Measurements from ENCODE around the gene TMEM131. TPM values are rescaled to one million over a fixed set of nuclear protein-coding genes. Genes with fewer than 3 reads are reported as not detected.
"Not testable (repeated sequence)": the region's sequence is repeated elsewhere in the genome, so short reads cannot be mapped to it uniquely, and the experiment has no call there.

TMEM131 gene
- total RNA-seq, 1 donor from 2014 or later, result 35.4 TPM

DNA sequence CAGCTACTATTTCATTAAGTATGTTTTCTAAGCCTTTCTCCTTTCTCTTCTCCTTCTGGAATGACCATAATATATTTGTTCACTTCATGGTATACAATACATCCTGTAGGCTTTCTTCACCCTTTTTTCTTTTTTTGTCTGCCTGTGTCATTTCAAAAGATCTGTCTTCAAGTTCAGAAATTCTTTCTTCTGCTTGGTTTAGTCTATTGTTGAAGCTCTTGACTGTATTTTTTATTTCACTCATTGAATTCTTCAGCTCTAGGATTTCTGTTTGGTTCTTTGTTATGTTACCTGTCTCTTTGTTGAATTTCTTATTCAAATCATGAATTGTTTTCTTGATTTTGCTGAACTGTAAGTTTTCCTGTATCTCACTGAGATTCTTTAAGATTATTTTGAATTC is 109.9 kb downstream of the TMEM131 start:
- H3K27me3 ChIP-seq, result no peaks in the 10 kb centered on the region
- intact Hi-C loops (cut with DNase I), result no loop called here
- TF ChIP-seq POLR2AphosphoS5 (IDR thresholded peaks at IDR 0.05; ENCODE audit: insufficient read depth in 1 of 2, low read depth in 1 of 2) (no peak), POLR2A (IDR thresholded peaks at IDR 0.05) (no peak)
- TF ChIP-seq, protein P1, sequence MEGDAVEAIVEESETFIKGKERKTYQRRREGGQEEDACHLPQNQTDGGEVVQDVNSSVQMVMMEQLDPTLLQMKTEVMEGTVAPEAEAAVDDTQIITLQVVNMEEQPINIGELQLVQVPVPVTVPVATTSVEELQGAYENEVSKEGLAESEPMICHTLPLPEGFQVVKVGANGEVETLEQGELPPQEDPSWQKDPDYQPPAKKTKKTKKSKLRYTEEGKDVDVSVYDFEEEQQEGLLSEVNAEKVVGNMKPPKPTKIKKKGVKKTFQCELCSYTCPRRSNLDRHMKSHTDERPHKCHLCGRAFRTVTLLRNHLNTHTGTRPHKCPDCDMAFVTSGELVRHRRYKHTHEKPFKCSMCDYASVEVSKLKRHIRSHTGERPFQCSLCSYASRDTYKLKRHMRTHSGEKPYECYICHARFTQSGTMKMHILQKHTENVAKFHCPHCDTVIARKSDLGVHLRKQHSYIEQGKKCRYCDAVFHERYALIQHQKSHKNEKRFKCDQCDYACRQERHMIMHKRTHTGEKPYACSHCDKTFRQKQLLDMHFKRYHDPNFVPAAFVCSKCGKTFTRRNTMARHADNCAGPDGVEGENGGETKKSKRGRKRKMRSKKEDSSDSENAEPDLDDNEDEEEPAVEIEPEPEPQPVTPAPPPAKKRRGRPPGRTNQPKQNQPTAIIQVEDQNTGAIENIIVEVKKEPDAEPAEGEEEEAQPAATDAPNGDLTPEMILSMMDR (IDR thresholded peaks at IDR 0.05), result no peak
- DNase-seq (ENCODE audit: extremely low spot score in 2 of 2), result no peak
- peaks cover 0 to 26% of the 10 kb centered on the region in 2 donors for H3K36me3 ChIP-seq
- H3K4me1 ChIP-seq, result no peaks in the 10 kb centered on the region
- no peak overlapping the region for H3K4me3 ChIP-seq
- H3K9me3 ChIP-seq, result peaks cover 12% of the 10 kb centered on the region
- no peak overlapping the region for H3K27ac ChIP-seq

DNA sequence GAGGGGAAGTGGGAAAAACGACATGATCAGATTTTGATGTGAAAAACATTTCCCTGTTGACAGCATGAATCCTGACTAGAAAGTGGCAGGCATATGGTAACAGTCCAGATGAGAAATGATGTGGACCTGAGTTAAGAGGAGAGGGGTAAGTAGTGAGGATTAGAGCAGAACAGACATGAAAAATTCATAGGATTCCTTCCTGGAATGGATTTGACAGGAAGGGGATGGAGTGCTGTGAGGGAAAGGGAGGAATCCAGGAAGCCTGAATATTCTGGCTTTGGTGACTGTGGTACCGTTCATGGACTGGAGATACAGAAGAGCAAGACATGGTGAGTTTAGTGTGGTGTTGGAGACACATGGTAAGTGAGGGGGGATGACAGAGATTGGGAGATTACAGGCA is 115.4 kb downstream of the TMEM131 start:
- Histone ChIP-seq H3K27me3 (no peaks in the 10 kb centered on the region), H3K4me1 (no peaks in the 10 kb centered on the region), H3K4me3 (no peak overlapping the region), H3K9me3 (no peaks in the 10 kb centered on the region), H3K36me3 (peaks cover 0 to under 1% of the 10 kb centered on the region in 2 donors), H3K27ac (no peak overlapping the region)
- DNase-seq (ENCODE audit: extremely low spot score in 2 of 2), result no peak
- intact Hi-C loops (cut with DNase I), result no loop called here
- TF ChIP-seq POLR2A (IDR thresholded peaks at IDR 0.05), result no peak
- TF ChIP-seq POLR2AphosphoS5 (IDR thresholded peaks at IDR 0.05; ENCODE audit: insufficient read depth in 1 of 2, low read depth in 1 of 2), result no peak
- TF ChIP-seq, protein P1 (IDR thresholded peaks at IDR 0.05), result no peak

DNA sequence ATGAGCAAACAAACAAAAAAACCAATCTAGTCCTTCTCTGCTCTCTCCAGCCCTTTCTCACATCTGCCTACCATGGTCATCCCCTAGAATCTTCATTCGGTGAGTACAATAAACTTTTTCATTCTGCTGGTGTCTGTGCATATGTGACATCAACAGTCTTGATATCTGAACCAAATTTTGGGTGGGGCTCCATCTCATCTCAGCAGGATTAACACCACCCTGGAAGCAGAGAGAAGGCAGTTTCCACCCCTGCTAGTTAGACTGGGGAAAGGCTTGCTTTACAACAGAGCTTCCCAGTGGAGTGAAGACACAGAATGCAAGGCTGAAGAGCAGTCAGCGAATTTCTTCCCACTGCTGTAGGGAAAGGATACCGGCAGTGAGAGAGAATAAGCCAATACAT is 116.9 kb downstream of the TMEM131 start:
- intact Hi-C loops (cut with DNase I), result no loop called here
- Histone ChIP-seq H3K36me3 (no peaks in the 10 kb centered on the region), H3K27me3 (no peaks in the 10 kb centered on the region), H3K27ac (no peak overlapping the region), H3K4me1 (no peaks in the 10 kb centered on the region), H3K9me3 (no peaks in the 10 kb centered on the region), H3K4me3 (no peak overlapping the region)
- TF ChIP-seq POLR2A (IDR thresholded peaks at IDR 0.05) (no peak), POLR2AphosphoS5 (IDR thresholded peaks at IDR 0.05; ENCODE audit: insufficient read depth in 1 of 2, low read depth in 1 of 2) (no peak)
- TF ChIP-seq, protein P1 (IDR thresholded peaks at IDR 0.05), result no peak
- DNase-seq (ENCODE audit: extremely low spot score in 2 of 2), result no peak

DNA sequence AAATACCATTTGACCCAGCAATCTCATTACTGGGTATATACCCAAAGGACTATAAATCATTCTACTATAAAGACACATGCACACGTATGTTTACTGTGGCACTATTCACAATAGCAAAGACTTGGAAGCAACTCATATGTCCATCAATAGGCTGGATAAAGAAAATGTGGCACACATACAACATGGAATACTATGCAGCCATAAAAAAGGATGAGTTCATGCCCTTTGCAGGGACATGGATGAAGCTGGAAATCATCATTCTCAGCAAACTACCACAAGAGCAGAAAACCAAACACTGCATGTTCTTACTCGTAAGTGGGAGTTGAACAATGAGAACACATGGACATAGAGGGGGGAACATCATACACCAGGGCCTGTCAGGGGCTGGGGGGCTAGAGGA is 117.4 kb downstream of the TMEM131 start:
- DNase-seq (ENCODE audit: extremely low spot score in 2 of 2); H3K36me3 ChIP-seq; H3K4me1 ChIP-seq; H3K9me3 ChIP-seq; H3K27ac ChIP-seq; intact Hi-C loops (cut with DNase I); H3K27me3 ChIP-seq; H3K4me3 ChIP-seq: not testable (repeated sequence)

DNA sequence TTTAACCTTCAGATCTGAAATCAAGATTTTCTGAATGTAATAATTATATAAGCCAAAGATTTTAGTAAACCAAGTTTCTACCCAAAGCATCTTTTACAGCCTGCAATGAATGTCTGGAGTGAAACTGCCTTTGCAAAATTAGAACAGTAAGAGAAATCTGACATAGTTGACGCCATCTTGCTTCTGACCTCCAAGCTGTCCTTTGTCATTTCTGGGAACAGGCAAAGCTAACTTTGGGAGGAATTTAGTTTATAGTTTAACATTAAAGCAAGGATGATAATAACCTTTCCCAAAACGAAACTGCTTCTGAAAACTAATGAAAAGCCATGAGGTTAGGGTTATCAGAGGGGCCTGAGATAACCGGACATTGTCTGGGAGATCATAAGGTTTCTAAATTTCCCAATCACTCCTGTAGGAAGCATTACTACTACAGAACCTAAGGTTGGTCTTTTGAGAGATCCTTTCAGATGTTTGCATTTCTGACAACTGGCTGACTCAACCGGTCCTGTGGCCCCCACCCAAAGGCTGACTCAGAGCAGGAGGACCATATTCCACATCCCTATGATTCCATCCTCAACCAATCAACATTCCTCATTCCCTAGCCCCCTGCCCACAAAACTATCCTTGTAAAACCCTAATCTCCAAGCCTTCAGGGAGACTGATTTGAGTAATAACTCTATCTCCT is 124.5 kb downstream of the TMEM131 start:
- intact Hi-C loops (cut with DNase I), result no loop called here

More for the DNA sequence above, 124.5 kb downstream of the TMEM131 start:
- Histone ChIP-seq H3K36me3 (no peaks in the 10 kb centered on the region), H3K27ac (no peak overlapping the region), H3K27me3 (no peaks in the 10 kb centered on the region), H3K9me3 (no peaks in the 10 kb centered on the region), H3K4me3 (no peak overlapping the region), H3K4me1 (peaks cover 30% of the 10 kb centered on the region)
- no peak for TF ChIP-seq POLR2AphosphoS5 (IDR thresholded peaks at IDR 0.05; ENCODE audit: insufficient read depth in 1 of 2, low read depth in 1 of 2)
- no peak for TF ChIP-seq POLR2A (IDR thresholded peaks at IDR 0.05)
- TF ChIP-seq, protein P1 (IDR thresholded peaks at IDR 0.05), result no peak
- no peak for DNase-seq (ENCODE audit: extremely low spot score in 2 of 2)

All from vagina (tissue), 2 donors.